Small intestine (tissue), 7 donors: ENCODE results near the gene SLC6A13. TPM values are rescaled to one million over a fixed set of nuclear protein-coding genes. Genes with fewer than 3 reads are reported as not detected.

Experiments used
- DNase-seq, 2 donors: peaks; one replicate each; pipeline versions ENCODE4 v3.0.0 to v3.0.0-alpha.2; 2013
- FAIRE-seq: peaks from 2 replicates; lab custom pipeline; 2012; peaks lifted over from hg19 to GRCh38; lab: Jason Lieb, UNC
- H3K27ac ChIP-seq, 3 donors: one replicate each; pipeline ENCODE4 v1.5.1; 2013; ENCODE audit warnings: low read length in 2 of 3, mild to moderate bottlenecking in 2 of 3, control low read depth in 1 of 3, inconsistent platforms in 1 of 3, low read depth in 1 of 3, moderate library complexity in 1 of 3
- H3K27me3 ChIP-seq, 3 donors: one replicate each; pipeline ENCODE4 v1.6.1; 2013; ENCODE audit warnings: low read length in 3 of 3, inconsistent platforms in 1 of 3; ENCODE audit not compliant: control insufficient read depth in 3 of 3, insufficient read depth in 3 of 3
- H3K36me3 ChIP-seq, 3 donors: one replicate each; pipeline ENCODE4 v1.6.1; 2013; ENCODE audit warnings: low read length in 3 of 3, inconsistent platforms in 1 of 3, low read depth in 1 of 3, mild to moderate bottlenecking in 1 of 3, moderate library complexity in 1 of 3; ENCODE audit not compliant: control insufficient read depth in 3 of 3, insufficient read depth in 2 of 3
- H3K4me1 ChIP-seq, 3 donors: one replicate each; pipeline ENCODE4 v1.6.1; 2013; ENCODE audit warnings: low read length in 2 of 3, inconsistent platforms in 1 of 3, low read depth in 1 of 3, mild to moderate bottlenecking in 1 of 3, moderate library complexity in 1 of 3; ENCODE audit not compliant: control insufficient read depth in 3 of 3, insufficient read depth in 2 of 3
- H3K4me3 ChIP-seq, 3 donors: one replicate each; pipeline ENCODE4 v1.5.1; 2013; ENCODE audit warnings: low read length in 3 of 3, control low read depth in 1 of 3, inconsistent platforms in 1 of 3, low read depth in 1 of 3, mild to moderate bottlenecking in 1 of 3, moderate library complexity in 1 of 3
- H3K9me3 ChIP-seq, 2 donors: one replicate each; pipeline ENCODE4 v1.6.1; 2013; ENCODE audit warnings: low read depth in 1 of 2, low read length in 1 of 2; ENCODE audit not compliant: control insufficient read depth in 2 of 2, insufficient read depth in 1 of 2
- WGBS, 3 donors: extraction: QIAGEN DNeasy Blood & Tissue Kit; methylation state at CpG; one replicate each; pipeline ENCODE4 v1.1.7; 2013; 5-methylcytosine and 5-hydroxymethylcytosine counted together
- polyA plus RNA-seq, 4 donors: library from polyadenylated mRNA; stranded (reverse) in 3 of 4; unstranded in 1 of 4; fragments of 200-250 nt in 3 of 4; fragments of 120-200 nt in 1 of 4; gene quantifications; one replicate each; pipeline versions ENCODE4 v1.2.1 to v1.2.3, GENCODE V29; 2013
- donor health status: healthy with polysubstance abuse.
- donor health status: control.
- donor health status: control.
- donor health status: Bipolar disorder and iron deficiency.
- donor health status: healthy.

Gene SLC6A13
- polyA plus RNA-seq, 4 donors: 0.24 to 18.6 (median 5.8) TPM

DNA sequence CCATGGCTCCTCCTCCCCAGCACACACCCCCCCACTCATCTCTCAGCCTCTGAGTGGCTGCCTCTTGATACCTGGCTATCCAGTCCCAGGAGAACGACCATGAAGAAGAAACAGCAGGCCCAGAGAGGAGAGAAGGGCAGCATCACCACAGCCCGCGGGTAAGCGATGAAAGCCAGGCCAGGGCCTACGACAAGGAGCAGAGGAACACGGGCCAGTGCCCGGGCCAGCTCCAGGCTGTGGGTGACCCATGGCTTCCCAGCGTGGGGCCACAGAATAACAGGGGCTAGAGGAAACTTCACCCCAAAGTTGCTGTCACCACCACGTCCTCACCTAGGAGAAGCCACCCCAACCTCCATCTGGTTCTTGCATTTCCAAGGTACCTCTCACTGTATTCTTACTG lies 38.3 kb downstream of the SLC6A13 start:
- H3K4me1 ChIP-seq: no peaks in the 10 kb centered on the region
- H3K27ac ChIP-seq: no peak overlapping the region
- WGBS, 3 donors: 88 to 90% (median 90%) methylated on average over 9 of the region's 9 CpGs
- H3K9me3 ChIP-seq: no peaks in the 10 kb centered on the region
- no peaks in the 10 kb centered on the region for H3K36me3 ChIP-seq
- peaks cover 0 to 4% (median 3%) of the 10 kb centered on the region in 3 donors for H3K27me3 ChIP-seq
- FAIRE-seq (no peak), DNase-seq (no peak)
- H3K4me3 ChIP-seq: no peak overlapping the region

DNA sequence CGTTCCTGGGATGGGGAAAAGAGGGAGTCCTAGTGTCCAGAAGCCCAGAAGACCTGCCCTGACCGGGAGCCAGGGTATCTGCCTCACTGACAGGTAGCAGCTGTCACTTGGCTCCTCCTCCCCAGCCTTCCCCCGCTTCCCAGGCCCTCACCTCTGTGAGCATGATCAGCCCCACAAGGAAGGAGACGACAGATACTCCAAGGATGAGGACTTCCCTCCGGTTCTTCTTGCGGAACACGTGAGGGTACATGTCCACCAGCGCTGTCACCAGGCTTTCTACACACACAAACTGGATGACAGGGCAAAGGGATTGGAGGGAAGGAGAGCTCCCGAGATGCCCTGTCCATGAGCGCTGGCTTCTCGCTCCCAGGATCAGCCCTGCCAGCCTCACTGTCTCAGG lies 38.8 kb downstream of the SLC6A13 start:
- 75 to 83% (median 79%) methylated on average over 11 of the region's 11 CpGs for WGBS, 3 donors
- FAIRE-seq (no peak), DNase-seq (no peak)
- no peaks in the 10 kb centered on the region for H3K4me1 ChIP-seq
- H3K4me3 ChIP-seq: no peak overlapping the region
- H3K9me3 ChIP-seq: no peaks in the 10 kb centered on the region
- H3K27ac ChIP-seq: no peak overlapping the region
- peaks cover 0 to 4% (median 3%) of the 10 kb centered on the region in 3 donors for H3K27me3 ChIP-seq
- no peaks in the 10 kb centered on the region for H3K36me3 ChIP-seq

DNA sequence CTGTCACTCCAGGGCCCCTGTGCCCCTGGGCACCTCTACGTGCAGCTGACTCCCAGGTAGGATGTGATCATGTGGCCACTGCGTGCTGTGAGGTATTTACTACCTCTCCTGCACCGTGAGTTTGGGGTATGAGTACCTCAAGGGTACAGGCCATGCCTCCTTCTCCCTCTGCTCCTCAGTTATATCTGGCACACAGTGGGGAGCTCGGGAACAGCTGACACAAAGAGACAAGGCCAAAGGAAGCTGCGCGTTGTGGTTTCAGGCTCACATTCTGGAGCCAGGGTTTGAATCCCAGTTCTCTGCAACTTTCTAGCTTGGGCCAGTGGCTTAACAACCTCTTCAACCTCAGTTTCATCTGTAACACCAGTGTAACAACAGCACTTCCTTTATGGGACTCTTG lies 40.9 kb downstream of the SLC6A13 start:
- no peaks in the 10 kb centered on the region for H3K4me1 ChIP-seq
- peaks cover 0 to 3% (median 0%) of the 10 kb centered on the region in 3 donors for H3K27me3 ChIP-seq
- H3K9me3 ChIP-seq: no peaks in the 10 kb centered on the region
- no peak overlapping the region for H3K4me3 ChIP-seq
- no peaks in the 10 kb centered on the region for H3K36me3 ChIP-seq
- no peak overlapping the region for H3K27ac ChIP-seq
- no peak for FAIRE-seq
- WGBS, 3 donors: 63 to 77% (median 65%) methylated on average over 6 of the region's 6 CpGs
- no peak for DNase-seq

DNA sequence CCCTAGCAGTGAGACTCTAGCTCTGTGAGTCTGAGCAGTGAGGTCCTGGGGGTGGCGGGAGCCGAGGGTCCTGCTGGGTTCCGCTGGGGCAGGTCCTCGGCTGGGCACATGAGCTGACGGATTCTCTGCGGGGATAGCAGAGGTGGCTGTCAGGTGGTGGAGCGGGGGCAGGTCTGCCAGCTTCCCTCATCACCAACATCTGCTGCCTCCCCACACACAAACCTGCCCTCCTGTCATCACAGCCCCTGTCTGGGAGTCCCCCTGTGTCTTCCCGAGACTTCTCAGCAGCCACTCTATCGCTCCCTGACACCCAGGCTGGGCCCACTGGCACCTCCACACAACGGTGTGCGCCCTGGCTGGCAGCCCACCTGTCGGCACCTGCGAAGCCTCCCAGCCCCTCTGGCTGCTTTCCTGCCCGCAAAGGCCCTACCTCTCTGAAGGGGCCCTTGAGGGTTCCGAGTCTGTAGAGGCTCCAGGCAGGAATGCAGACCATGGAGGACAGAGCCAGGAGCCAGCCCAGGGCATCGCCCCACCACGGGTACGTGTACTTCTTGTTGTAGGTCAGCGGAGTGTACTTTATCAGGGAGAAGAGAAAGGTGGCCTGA lies 41.6 kb downstream of the SLC6A13 start:
- Histone ChIP-seq H3K4me1 (no peaks in the 10 kb centered on the region), H3K9me3 (no peaks in the 10 kb centered on the region), H3K36me3 (no peaks in the 10 kb centered on the region), H3K27ac (no peak overlapping the region), H3K27me3 (peaks cover 0 to 3% (median 0%) of the 10 kb centered on the region in 3 donors), H3K4me3 (no peak overlapping the region)
- DNase-seq: no peak
- 88 to 92% (median 91%) methylated on average over 18 to 19 of the region's 19 CpGs for WGBS, 3 donors
- no peak for FAIRE-seq

DNA sequence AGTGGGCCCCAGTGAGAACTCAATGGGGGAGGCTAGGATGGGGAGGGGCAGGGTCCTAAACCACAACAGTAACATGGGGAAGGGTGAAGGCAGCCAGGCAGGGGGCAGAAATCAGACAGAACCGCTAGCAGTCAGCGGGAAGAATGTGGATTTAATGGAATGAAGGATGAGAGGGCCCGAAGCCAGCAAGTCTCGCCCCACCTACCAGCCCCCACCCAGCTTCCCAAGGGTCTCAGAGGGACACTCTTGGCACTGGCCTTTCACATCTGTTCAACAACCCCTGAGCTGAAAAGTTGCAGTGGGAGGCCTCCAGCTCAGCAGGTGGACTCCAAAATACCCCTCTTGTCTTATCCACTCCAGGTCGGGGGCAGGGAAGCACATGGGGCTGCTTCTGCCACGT lies 42.1 kb downstream of the SLC6A13 start:
- no peaks in the 10 kb centered on the region for H3K36me3 ChIP-seq
- WGBS, 3 donors: 68 to 73% (median 72%) methylated on average over 6 of the region's 6 CpGs
- H3K4me1 ChIP-seq: no peaks in the 10 kb centered on the region
- H3K4me3 ChIP-seq: no peak overlapping the region
- no peak for FAIRE-seq
- no peak overlapping the region for H3K27ac ChIP-seq
- H3K27me3 ChIP-seq: peaks cover 0 to 3% (median 0%) of the 10 kb centered on the region in 3 donors
- no peak for DNase-seq
- H3K9me3 ChIP-seq: no peaks in the 10 kb centered on the region

DNA sequence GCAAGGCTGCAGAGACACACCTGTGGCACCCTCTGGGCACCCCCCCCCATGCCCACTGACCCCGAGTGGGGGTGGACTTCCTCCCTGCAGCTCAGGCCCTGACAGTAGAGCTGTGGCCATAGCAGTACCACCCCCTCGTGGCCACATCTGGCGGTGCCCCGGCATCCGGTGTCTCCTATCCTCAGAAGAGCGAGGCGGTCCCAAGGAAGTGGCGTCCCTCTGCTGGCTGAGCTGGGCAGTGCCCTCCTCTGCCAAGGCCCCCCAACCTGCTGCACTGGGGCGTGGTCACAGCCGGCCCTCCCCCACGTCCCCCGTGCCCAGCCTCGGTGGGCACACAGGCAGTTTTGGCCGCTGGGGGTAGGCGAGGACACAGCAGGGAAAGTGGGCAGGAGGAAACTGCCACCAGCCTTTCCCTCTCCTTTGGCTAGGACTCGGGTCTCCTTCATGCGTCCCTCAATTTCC lies 42.7 kb downstream of the SLC6A13 start:
- no peaks in the 10 kb centered on the region for H3K36me3 ChIP-seq
- H3K27me3 ChIP-seq: peaks cover 0 to 3% (median 0%) of the 10 kb centered on the region in 3 donors
- H3K27ac ChIP-seq: no peak overlapping the region
- no peak for FAIRE-seq
- H3K4me3 ChIP-seq: no peak overlapping the region
- no peaks in the 10 kb centered on the region for H3K4me1 ChIP-seq
- peak; percentile 68 for DNase-seq
- WGBS, 3 donors: 14 to 23% (median 20%) methylated on average over 10 to 17 of the region's 17 CpGs
- H3K9me3 ChIP-seq: no peaks in the 10 kb centered on the region

DNA sequence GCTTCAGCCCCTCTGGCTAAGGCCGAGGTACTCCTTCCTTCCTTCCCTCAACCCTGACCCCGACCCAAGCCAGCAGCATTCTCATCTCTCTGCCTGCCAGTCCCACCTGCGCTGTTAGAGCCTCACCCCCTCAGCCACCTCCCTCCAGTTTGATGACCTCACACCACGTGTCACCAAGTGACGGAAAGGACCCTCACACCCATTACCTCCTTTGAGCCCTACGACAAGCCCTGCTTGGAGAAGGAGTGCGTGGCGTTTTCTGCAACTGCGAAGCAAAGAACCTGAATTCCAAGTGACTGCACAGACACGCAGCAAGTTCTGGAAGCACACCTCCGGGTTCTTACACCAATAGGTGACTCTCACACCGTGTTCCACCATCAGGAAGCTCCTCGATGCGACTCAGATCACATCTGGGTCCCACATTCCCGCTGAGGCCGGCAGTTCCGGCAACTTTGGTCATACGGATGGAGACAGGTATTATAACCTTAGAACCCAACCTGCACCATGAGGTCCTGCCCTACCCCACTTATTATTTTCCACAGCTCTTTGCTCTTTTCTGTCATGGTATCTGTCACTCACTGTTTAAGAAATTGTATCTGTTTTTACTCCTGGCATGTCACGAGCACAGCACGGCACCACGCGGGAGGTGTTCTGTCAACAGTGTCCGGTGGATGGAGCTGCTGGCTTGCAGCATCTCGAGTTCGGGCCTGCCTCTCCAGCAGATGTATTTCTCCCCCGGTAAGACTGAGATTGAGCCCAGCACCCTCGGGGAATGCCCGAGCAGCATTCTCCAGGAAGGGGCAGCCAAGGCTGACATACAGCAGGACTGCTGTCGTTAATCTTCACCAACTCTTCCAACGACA lies 43.7 kb downstream of the SLC6A13 start:
- no peak for FAIRE-seq
- Histone ChIP-seq H3K4me3 (no peak overlapping the region), H3K27ac (no peak overlapping the region), H3K27me3 (peaks cover 0 to 4% (median 0%) of the 10 kb centered on the region in 3 donors), H3K4me1 (no peaks in the 10 kb centered on the region), H3K9me3 (no peaks in the 10 kb centered on the region), H3K36me3 (no peaks in the 10 kb centered on the region)
- DNase-seq: no peak
- WGBS, 3 donors: 78 to 88% (median 87%) methylated on average over 30 of the region's 30 CpGs

DNA sequence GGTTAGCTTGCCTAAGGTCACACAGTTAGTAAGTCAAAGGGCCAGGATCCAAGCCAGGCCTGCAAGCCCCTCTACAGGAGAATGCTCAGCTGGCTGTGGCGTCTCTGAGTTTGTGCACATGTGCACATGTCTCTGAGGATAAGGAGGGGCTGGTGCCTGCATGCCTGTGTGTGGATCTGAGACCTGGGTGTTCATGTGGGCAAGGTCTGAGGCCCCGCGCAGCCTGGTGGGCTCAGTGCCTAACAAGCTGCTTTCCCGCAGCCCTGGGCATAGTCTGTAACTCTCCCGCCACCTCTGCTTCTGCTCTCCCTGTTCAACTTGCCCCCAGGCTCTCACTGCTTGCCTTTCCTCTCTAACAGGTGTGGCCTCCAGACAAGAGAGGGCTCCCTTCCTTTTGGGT lies 44.4 kb downstream of the SLC6A13 start:
- no peaks in the 10 kb centered on the region for H3K36me3 ChIP-seq
- no peaks in the 10 kb centered on the region for H3K4me1 ChIP-seq
- WGBS, 3 donors: 80 to 86% (median 82%) methylated on average over 5 of the region's 5 CpGs
- FAIRE-seq: no peak
- peaks cover 0 to 8% (median under 1%) of the 10 kb centered on the region in 3 donors for H3K27me3 ChIP-seq
- H3K9me3 ChIP-seq: no peaks in the 10 kb centered on the region
- no peak for DNase-seq
- H3K4me3 ChIP-seq: no peak overlapping the region
- H3K27ac ChIP-seq: no peak overlapping the region
